Thoracic aorta (tissue), 2 donors: ENCODE results near the gene SMARCB1. TPM values are rescaled to one million over a fixed set of nuclear protein-coding genes. Genes with fewer than 3 reads are reported as not detected.

ENCODE experiments used
- ATAC-seq: fragments of 150-250 bp; one replicate; pipeline ENCODE4 v1.8.0; 2017; ENCODE audit warnings: low read depth; ENCODE audit not compliant: insufficient number of reproducible peaks, low FRiP score
- DNase-seq: peaks from one replicate; pipeline ENCODE4 v3.0.0-alpha.2; 2020; ENCODE audit warnings: low spot score
- H3K27ac ChIP-seq, 2 donors: fragments of 200-600 bp; sonication (generic); 1 replicate in 1 of 2; 2 replicates in 1 of 2; pipeline ENCODE4 v1.5.1; 2016; ENCODE audit warnings: mild to moderate bottlenecking in 2 of 2, moderate library complexity in 2 of 2
- H3K27me3 ChIP-seq: fragments of 200-600 bp; sonication (generic); replicated peaks from 2 replicates; pipeline ENCODE4 v1.6.0; 2016; ENCODE audit warnings: mild to moderate bottlenecking; ENCODE audit not compliant: insufficient read depth
- H3K36me3 ChIP-seq: fragments of 200-600 bp; sonication (generic); one replicate; pipeline ENCODE4 v1.5.1; 2016
- H3K4me1 ChIP-seq, 2 donors: fragments of 200-600 bp; sonication (generic); 1 replicate in 1 of 2; 2 replicates in 1 of 2; pipeline versions ENCODE4 v1.5.1 to v1.6.0; 2016; ENCODE audit warnings: low read depth in 2 of 2, mild to moderate bottlenecking in 1 of 2; ENCODE audit not compliant: control insufficient read depth in 1 of 2
- H3K4me3 ChIP-seq: fragments of 200-600 bp; sonication (generic); 2 replicates; pipeline ENCODE4 v1.5.1; 2016; ENCODE audit warnings: mild to moderate bottlenecking
- H3K9me3 ChIP-seq: fragments of 200-600 bp; sonication (generic); 2 replicates; pipeline ENCODE4 v1.5.1; 2016
- CTCF ChIP-seq: fragments of 200-600 bp; sonication (generic); IDR thresholded peaks from one replicate; pipeline ENCODE4 v1.5.1; 2019; ENCODE audit warnings: antibody characterized with exemption
- total RNA-seq, 2 donors: library from RNA; depleted of rRNA; stranded (reverse); fragments of >200 nt; gene quantifications; one replicate each; pipeline versions ENCODE4 v1.1.0 to v1.2.3, GENCODE V29; 2016

Gene SMARCB1
- total RNA-seq, 2 donors from 2014 or later = 43.5 to 50.0 TPM

GRCh38 chr22:23751441-23751996 is 35.2 kb upstream of the SMARCB1 start:
- H3K36me3 ChIP-seq = no peaks in the 10 kb centered on the region
- no peak for TF ChIP-seq CTCF
- no peak for DNase-seq
- H3K27ac ChIP-seq = peak overlapping the region; percentile 82 to 85
- H3K27me3 ChIP-seq = no peaks in the 10 kb centered on the region
- no peak for ATAC-seq
- peaks cover 0 to 18% of the 10 kb centered on the region in 2 donors for H3K4me1 ChIP-seq
- H3K9me3 ChIP-seq = no peaks in the 10 kb centered on the region
- peak overlapping the region; percentile 90 for H3K4me3 ChIP-seq

- Histone ChIP-seq H3K36me3 (no peaks in the 10 kb centered on the region), H3K9me3 (no peaks in the 10 kb centered on the region), H3K27me3 (no peaks in the 10 kb centered on the region), H3K4me1 (peaks cover 0 to 18% of the 10 kb centered on the region in 2 donors), H3K27ac (no peak overlapping the region), H3K4me3 (peak overlapping the region; percentile 90)
- no peak for TF ChIP-seq CTCF
- ATAC-seq (no peak), DNase-seq (no peak)
Measured at GRCh38 chr22:23752090-23752691, 34.6 kb upstream of the SMARCB1 start.

- no peaks in the 10 kb centered on the region for H3K27me3 ChIP-seq
- no peak overlapping the region for H3K4me3 ChIP-seq
- H3K9me3 ChIP-seq = no peaks in the 10 kb centered on the region
- TF ChIP-seq CTCF = no peak
- peaks cover 0 to 18% of the 10 kb centered on the region in 2 donors for H3K4me1 ChIP-seq
- H3K27ac ChIP-seq = no peak overlapping the region
- DNase-seq (no peak), ATAC-seq (no peak)
- no peaks in the 10 kb centered on the region for H3K36me3 ChIP-seq
Measured at GRCh38 chr22:23752750-23753149, 34.0 kb upstream of the SMARCB1 start.

GRCh38 chr22:23753385-23753784 is 33.4 kb upstream of the SMARCB1 start:
- no peak for DNase-seq
- no peak for TF ChIP-seq CTCF
- H3K27ac ChIP-seq = no peak overlapping the region
- no peaks in the 10 kb centered on the region for H3K36me3 ChIP-seq
- ATAC-seq = no peak
- no peaks in the 10 kb centered on the region for H3K9me3 ChIP-seq
- H3K4me1 ChIP-seq = peaks cover 0 to 18% of the 10 kb centered on the region in 2 donors
- no peaks in the 10 kb centered on the region for H3K27me3 ChIP-seq
- no peak overlapping the region for H3K4me3 ChIP-seq

GRCh38 chr22:23754220-23754919 is 32.4 kb upstream of the SMARCB1 start, which contains the start of gene VPREB3:
TSS of gene VPREB3 (minus strand) at chr22:23754425. CDS start at chr22:23754363, 62 bp downstream.
- H3K9me3 ChIP-seq = no peaks in the 10 kb centered on the region
- no peak for TF ChIP-seq CTCF
- DNase-seq (no peak), ATAC-seq (no peak)
- peaks cover 0 to 17% of the 10 kb centered on the region in 2 donors for H3K4me1 ChIP-seq
- H3K27me3 ChIP-seq = no peaks in the 10 kb centered on the region
- no peak within 1 kb of the TSS for H3K4me3 ChIP-seq
- no peak within 1 kb of the TSS for H3K27ac ChIP-seq
- H3K36me3 ChIP-seq = no peaks in the 10 kb centered on the region
